AG08396 (cell line): ENCODE measurements around the gene FGF3.

ENCODE experiments used
- DNase-seq: peaks from one replicate; pipeline ENCODE4 v3.0.0; 2012; ENCODE audit warnings: low spot score, mixed read lengths

Gene FGF3

DNA sequence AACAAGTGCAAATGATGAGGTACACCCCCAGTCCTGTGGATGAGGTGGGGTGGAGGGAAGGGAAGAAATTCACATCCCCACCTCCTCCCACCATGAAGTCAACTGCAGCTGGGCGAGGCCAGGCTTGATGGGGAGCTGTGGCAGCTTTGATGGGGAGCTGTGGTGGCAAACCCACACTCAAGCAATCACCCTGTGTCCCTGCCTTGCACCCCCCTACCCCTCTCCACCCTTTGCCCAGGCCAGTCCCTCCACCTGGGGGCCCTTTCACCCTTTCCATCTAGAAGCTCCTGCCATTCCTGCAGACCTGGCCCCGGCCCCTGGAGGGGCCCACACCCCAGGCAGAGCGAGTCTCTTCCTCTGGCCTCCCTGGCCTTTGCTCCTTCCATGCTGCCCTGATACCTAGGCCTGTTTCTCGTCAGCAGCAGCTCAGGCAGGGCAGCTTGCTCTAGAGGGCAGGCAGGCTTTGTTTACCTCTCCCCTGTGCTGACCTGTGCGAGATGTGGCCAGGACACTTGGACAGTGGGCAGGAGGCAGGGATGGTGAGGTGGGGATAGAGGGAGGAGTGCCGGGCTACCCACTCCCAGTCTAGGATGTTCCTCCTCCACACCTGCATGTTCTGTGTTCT is 4.5 kb upstream of the FGF3 start:
- DNase-seq: no peak

GRCh38 chr11:69822676-69823494 is 3.7 kb upstream of the FGF3 start:
- DNase-seq: no peak

DNA sequence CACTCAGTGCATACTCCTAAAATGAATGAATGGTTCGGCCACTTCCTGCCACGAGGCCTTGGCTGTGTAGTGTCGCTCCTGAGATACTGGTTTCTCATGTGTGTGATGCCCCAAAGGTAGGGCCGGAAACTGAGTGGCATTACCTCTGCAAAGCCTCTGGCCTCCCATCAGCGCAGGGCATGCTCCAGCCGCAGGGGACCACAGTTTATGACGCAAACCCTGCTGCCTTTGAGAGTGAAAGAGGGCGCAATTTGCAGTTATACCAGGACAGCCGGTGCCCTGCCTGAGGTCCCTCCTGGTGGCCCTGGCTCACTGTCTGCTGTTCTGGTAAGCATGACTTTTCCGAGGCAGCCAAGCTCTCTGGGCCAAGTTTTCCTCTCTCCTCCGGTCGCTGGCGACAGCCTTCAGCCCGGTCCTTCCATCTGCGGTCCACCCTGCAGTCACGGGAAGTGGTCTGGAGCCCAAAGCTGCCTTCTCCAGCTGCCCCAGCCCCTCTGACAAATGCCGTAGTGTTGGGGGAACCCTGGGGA is 2.4 kb upstream of the FGF3 start:
- no peak for DNase-seq

GRCh38 chr11:69820441-69820840 is 1.2 kb upstream of the FGF3 start:
- DNase-seq: no peak

DNA sequence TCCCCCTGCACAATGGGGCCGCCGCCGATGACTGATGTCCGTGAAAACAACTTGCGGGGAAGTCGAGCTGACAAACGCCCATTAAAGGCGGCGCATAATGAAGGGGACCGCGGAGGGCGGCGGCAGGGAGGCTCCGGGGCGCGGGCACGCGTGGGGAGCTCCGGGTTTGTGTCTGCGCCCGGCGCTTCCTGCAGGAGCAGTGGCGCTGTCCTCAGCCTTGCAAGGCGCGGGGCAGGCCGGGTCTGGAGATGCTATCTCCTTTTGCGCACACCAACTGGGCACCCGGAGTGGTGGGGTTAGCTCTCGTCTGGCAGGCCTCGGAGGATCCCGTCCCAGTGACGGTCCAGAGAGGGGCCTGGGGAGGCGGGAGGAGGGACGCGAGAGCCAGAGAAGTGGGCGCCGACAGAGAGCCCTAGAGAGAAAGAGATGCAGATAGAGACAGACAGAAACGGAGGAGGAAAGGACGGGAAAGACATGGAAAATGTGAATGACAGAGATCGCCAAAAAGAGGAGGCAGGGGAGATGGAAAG is 390 bp upstream of the FGF3 start:
- no peak for DNase-seq

- DNase-seq: no peak
Measured at GRCh38 chr11:69818231-69818602, 999 bp downstream of the FGF3 start.

DNA sequence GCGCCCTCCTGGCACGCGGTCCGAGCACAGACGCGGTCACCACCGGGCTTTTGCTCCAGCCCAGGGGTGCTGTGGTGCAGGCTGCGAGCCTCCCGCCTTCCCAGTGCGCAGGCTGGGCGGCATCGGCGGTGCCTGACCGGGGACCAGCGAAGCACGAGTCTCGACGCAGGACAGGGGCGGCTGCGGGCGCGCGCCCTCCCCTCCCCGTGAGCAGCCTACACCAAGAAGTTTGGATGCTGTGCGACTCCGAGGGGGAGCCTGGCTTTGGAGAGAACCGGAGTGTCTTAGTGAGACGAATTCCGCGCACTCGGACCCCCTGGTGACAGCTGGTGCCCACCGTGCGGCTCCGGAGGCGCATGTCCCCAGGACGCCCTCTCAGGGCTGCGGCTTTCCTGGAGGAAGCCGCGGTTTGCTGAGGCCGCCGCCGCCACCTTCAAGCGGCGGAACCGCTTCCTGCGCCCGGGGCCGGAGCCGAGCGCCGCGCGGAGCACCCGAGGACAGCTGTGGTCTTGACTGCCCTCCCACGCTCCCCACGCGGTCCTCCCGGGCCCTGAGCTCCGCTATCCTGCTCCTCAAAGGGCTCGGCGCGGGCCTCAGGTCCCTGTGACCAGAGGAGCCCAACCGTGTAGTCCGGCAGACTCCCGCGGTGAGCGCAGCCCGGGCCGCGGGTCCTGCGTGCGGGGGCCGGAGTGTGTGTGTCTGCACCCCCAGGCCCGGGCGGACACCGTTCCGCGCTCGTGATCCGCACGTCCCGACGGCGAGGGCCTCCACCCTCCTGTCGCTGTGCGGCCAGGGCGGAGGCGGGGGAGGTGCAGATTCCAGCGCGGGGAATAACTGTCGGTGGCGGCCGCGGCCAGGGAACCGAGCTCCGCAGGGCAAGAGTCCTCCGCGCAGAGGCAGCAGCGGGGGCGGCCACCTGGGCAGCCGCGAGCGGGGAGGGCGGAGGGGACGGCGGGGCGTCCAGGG is 1.7 kb downstream of the FGF3 start:
- no peak for DNase-seq

DNA sequence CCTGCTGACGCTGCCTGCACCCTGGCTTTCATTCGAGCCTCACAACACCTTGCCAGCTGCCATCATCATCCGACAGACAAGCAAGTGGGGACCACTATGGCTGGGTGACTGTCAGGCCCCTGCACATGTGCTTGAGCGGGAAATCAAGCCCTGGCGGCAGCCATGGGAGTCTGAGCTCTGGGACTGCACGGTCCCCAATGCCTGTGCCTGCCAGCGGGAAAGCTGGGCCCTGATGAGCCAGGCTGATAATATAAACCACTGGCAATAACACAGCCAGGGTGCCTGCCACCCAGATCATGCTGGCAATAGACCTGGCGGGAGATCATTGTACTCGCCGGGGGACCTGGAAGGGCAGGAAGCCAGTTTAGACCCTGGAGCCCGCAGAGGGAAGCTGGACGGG is 2.5 kb downstream of the FGF3 start:
- no peak for DNase-seq

DNA sequence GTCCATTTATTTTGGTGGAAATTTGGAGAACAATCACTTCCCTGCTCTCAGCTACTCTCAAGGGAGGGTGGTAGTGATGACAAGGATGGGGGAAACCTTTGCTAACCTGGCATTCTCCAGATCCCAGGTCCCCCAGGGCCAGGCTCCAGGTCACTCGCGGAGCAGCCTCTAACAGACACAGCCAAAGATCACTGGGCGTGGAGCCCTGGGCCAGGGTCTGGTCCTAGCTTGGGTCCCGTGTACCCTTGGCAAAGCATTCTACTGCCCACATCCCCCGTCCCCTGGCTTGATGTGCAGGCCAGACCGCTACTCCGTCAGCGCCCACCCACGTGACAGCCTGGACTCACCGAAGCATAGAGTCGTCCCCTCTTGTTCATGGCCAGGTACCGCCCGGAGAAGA is 3.2 kb downstream of the FGF3 start:
- DNase-seq: no peak

- DNase-seq: no peak
Measured at GRCh38 chr11:69814902-69815301, 4.3 kb downstream of the FGF3 start.

DNA sequence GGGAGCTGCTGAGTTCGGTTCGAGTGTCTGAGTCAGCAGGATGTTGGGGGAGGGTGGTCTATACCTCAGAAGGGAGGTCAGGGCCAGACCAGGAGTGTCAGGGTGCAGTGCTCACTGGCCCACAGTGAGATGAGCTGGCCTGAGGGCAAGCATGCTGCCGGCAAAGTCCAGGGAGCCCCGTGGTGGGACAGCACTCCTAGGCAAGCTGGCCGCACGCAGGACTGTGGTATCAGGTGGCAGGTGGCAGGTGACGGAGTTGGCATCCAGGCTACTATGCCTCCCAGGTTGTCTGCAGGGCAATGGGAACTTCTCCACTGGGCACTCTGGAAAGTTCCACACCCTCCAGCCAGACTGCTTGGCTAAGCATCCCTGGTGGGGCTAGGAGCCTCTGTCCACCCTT is 4.8 kb downstream of the FGF3 start:
- DNase-seq: no peak

DNA sequence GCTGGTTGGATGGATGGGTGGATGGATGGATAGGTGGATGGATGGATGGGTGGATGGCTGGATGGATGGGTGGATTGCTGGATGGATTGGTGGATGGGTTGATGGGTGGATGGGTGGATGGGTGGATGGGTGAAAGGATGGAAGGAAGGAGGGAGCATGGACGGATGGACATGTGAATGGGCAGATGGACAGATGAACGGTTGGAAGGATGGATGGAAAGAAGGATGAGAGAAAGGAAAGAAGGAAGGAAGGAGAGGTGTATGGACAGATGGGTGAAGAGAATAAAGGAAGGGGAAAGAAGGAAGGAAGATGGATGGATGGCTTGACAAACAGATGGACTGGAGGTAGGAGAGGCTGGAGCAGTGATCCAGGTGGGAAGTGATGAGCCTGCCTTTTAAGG is 5.4 kb downstream of the FGF3 start:
- no peak for DNase-seq

- DNase-seq: no peak
Measured at GRCh38 chr11:69812946-69813345, 6.3 kb downstream of the FGF3 start.

DNA sequence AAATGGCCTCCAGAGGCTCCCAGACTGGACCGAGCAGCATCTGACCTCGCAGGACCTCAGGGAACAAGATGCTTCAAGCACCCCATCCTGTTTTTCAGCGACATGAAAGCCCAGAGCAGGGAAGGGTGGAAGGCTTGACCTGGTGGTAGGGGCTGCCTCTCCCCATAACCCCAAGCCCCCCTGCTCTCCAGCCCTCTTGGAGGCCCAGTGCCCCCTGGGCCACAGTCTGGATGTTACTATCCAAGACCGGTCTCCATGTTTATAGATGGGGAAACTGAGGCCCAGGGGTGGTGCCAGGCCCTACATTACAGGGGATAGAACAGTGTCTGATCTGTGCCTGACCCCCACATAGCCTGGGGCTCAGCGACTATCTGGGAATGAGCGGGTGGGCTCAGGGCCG is 7.0 kb downstream of the FGF3 start:
- DNase-seq: no peak

DNA sequence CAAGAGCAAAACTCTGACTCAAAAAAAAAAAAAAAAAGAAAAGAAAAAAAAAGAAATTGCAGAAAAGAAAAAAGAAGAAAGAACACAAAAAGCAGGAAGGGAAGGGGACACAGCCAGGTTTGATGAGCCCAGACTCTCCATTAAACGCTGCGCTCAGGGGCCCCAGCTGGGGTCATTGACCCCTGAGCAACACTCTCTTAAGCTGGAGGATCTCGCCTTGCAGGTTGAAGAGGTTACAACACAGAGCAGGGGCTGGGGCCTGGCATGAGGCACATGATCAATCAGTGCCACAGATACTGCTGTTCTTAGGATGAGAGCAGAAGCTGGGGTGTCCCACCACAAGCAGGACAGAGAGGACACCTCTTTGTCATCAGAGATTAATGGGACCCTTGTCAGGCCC is 7.8 kb downstream of the FGF3 start:
- DNase-seq: no peak

GRCh38 chr11:69810289-69811118 is 8.7 kb downstream of the FGF3 start:
- DNase-seq: no peak

DNA sequence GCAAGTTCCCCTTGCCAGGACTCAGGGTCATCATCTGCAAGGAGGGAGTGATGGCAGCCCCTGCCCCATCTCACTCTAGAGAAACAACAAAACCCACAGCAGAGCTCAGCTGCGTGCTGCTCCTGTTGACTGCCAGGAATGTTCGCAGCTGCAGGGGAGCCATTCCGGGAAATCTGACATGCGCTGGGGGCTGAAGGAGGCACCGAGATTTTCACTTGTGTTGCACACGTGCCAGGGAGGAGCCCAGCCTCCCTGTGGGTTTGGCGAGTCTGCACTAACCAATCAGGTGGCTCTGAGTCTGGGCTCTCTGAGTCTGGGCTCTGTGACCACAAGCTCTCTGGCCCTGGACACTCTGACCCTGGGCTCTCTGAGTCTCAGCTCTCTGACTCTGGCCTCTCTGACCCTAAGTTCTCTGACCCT is 10.5 kb downstream of the FGF3 start:
- DNase-seq: peak; percentile 75

DNA sequence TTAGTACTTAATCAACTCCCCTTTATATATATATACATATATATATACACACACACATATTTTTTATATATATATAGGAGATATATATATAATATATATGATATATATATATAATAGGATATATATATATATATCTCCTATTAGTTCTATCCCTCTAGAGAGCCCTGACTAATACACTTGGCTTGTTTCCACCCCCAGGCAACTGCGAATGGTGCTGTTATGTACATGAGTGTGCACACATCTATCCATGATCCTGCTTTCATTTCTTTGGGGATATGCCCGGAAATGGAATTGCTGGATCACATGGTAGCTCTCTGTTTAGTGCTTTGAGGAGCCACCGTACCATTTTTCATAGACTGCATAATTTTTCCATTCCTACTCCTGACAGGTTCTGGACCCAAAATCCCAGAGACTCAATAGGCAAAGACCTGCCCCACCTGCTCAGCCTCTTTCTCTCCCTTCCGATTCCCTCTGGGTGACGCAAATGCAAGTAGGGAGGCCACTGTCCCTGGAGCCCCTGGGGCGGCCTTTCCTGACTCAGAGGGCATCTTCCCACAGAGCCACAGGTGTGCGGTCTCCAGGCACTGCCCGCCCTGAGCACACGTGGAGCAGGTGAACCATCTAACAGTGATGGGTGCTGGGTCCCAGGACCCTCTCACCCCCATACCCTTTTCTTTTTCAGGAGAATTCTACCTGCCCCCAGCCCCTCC is 12.0 kb downstream of the FGF3 start:
- no peak for DNase-seq

DNA sequence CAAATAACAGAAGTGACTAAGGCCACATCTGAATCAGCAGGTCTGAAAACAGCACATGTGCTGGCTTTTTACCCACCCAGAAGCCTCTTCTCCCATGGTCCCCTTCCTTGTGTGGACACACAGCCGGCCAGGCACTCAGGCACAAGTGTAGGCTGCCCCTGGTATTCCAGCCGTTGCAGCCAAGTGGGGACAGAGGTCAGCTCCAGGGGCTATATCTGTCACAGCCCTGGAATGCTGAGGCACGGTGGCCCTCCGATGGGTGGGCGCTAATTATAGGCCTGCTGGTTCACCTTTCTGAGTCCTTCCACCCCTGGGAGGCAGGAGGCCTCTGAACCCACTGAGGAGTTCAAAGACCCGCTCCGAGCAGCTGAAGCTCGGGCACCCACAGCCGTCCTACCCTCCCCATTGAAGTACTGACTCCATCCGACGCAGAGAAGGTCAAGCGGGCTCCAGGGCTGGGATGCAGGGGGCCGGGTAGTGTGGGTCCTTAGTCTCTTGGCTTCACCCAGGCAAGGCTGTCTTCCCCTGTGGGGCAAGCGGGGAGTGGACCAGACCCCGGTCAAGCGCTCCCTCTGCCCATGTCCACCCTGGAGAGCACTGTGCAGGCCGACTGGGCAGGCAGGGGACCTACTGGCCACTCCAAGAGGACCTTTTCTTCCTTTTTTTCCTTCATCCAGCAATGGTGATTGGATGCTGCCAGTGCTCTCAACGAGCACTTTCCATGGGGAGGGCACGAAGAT is 14.3 kb downstream of the FGF3 start:
- DNase-seq: no peak
